Measurements from ENCODE around the gene DEGS1.
"Not testable (repeated sequence)": the region's sequence is repeated elsewhere in the genome, so short reads cannot be mapped to it uniquely, and the experiment has no call there.

DEGS1 gene

DNA sequence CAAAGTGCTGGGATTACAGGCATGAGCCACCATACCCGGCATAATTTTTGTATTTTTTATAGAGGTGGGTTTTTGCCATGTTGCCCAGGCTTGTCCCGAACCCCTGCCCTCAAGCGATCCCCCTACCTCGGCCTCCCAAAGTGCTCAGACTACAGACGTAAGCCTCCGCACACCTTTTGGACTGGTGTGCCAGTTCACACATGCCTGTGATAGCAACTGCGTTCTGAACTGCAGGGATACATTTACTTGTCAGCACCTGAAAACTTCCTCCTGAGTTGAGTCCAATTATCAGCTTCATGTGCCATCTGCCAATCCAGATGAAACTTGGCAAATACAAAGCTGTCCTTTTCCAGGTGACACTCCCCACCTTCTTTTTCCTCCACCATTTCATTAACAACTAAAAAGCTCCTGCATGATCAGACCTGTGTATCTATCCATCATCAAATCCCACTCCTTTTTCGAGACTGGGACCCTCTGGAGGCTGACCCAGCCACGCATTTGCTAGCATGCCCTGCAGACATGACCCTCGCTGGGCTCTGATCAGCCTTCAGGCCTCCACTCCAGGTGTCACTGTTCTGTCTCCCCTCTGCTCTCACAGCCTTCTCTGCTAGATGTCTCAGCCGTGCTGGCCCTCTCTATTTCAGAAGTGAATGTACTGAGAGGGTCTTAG, 2.1 kb upstream of the DEGS1 start:
- no peak for DNase-seq (ENCODE audit: low read depth)

DNA sequence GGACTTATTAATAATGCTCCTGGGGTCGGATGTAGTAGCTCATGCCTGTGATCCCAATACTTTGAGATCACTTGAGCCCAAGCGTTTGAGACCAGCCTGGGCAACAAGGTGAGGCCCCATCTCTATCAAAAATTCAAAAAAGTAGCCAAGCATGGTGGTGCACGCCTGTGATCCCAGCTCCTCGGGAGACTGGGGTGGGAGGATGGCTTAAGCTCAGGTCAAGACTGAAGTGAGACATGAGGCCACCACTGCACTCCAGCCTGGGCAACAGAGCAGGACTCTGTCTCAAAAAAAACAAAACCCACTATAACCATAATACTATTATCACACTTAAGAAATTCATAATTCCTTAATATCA, 1.6 kb upstream of the DEGS1 start:
- no peak for DNase-seq (ENCODE audit: low read depth)

DNA sequence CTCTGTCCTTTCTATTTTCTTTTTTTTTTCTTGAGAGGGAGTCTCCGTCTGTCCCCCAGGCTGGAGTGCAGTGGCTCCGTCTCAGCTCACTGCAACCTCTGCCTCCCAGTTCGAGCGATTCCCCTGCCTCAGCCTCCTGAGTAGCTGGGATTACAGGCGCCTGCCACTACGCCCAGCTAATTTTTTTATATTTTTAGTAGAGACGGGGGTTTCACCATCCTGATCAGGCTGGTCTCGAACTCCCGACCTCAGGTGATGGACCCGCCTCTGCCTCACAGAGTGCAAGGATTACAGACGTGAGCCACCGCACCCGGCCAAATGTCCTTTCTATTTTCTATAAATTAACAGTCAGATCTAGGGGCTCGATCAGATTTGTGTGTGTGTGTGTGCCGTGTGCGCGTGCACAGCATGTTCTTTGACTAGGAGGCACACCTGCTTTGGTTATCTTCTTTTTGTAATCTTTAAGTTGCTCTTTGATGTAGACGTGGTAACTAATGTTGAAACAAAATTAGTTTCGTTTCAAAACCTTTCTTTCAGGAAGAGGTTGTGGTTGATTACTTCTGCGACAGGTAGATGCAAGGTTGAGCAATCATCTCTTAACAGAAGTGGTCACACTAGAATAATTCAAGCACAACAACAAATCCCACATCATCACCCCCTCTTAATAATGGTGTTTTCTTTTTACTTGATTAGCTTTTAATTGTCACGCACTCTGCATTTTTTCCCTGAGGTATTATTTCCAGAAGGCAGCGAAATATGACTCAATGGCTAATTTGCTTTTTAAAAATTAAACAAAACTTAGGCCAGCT, 779 bp upstream of the DEGS1 start:
- DNase-seq (ENCODE audit: low read depth), result no peak

DNA sequence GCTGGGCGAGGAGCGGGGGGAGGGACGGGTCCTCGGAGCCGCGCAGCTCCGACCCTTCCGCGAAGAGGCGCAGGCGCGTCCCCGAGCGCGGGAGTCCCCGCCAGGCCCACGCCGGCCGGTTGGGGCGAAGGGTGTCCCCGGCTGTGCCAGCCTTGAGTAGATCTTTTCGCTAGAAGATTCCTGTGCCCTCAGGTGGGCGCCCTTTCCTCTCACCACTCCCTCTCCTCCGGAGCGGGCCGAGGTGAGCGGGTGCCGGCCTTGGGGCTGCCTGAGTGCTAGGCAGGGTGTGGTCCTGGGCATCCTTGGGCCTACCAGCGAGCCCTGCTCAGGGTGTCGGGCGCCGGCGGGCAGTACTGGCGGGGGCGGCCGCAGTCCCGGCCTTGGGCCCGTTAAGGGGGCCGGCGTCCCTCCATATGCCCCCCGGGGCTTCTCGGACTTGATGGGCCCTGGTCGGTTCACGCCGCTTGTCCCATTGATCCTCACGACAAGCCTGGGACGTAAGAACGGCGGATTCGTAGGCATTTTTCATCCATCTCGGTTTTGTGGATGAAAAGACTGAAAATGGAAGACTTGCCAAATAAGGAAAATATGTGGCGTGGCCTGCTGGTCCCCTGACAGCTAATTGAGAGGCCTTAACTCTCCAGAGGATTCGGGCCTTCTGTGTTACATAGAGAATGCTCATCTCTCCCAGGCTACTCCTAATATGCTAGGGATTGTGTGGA, 712 bp downstream of the DEGS1 start:
- DNase-seq (ENCODE audit: low read depth), result peak; percentile 44

DNA sequence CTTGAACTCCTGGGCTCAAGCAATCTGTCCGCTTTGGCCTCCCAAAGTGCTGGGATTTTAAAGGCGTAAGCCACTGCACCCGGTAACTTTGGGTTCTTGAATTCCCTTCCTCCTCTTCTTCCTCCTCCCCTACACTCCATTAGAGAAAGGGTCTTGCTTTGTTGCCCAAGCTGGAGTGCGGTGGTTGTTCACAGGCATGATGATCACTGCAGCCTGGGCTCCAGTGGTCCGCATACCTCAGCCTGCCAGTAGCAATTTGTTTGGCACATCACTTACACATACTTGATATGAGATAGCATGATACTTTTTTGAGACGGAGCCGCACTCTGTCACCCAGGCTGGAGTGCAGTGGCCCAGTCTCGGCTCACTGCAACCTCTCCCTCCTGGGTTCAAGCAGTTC, 2.2 kb downstream of the DEGS1 start:
- DNase-seq (ENCODE audit: low read depth), result no peak

DNA sequence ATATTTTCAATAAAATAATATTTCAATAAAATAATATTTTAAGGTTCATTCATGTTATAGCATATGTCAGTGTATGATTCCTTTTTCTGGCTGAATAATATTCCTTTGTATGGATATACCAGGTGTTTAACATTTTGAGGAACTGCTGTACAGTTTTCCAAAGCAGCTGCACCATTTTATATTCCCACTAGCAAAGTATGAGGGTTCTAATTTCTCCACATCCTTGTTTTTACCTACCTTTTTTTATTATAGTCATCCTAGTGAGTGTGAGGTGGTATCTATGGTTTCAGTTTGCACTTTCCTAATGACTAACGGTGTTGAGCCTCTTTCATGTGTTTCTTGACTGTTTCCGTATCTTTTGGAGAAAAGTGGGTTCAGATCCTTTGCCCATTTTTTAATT, 5.2 kb downstream of the DEGS1 start:
- no peak for DNase-seq (ENCODE audit: low read depth)

DNA sequence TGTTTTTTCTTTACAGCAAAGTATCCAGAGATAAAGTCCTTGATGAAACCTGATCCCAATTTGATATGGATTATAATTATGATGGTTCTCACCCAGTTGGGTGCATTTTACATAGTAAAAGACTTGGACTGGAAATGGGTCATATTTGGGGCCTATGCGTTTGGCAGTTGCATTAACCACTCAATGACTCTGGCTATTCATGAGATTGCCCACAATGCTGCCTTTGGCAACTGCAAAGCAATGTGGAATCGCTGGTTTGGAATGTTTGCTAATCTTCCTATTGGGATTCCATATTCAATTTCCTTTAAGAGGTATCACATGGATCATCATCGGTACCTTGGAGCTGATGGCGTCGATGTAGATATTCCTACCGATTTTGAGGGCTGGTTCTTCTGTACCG, 6.5 kb downstream of the DEGS1 start:
- no peak for DNase-seq (ENCODE audit: low read depth)

DNA sequence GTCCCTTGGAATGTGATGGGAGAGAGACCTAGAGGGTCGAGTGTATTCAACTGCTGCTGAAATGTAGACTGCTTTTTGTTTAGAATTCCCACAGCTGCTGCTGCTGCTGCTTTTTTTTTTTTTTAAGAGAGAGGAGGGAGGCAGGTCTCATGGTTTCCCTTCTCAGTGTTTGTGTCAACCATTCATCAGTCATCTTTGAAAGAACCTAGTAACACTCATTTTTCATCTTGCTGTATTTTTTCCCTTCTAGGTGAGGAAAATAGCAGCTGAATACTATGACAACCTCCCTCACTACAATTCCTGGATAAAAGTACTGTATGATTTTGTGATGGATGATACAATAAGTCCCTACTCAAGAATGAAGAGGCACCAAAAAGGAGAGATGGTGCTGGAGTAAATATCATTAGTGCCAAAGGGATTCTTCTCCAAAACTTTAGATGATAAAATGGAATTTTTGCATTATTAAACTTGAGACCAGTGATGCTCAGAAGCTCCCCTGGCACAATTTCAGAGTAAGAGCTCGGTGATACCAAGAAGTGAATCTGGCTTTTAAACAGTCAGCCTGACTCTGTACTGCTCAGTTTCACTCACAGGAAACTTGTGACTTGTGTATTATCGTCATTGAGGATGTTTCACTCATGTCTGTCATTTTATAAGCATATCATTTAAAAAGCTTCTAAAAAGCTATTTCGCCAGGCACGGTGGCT, 9.2 kb downstream of the DEGS1 start:
- DNase-seq (ENCODE audit: low read depth), result no peak

DNA sequence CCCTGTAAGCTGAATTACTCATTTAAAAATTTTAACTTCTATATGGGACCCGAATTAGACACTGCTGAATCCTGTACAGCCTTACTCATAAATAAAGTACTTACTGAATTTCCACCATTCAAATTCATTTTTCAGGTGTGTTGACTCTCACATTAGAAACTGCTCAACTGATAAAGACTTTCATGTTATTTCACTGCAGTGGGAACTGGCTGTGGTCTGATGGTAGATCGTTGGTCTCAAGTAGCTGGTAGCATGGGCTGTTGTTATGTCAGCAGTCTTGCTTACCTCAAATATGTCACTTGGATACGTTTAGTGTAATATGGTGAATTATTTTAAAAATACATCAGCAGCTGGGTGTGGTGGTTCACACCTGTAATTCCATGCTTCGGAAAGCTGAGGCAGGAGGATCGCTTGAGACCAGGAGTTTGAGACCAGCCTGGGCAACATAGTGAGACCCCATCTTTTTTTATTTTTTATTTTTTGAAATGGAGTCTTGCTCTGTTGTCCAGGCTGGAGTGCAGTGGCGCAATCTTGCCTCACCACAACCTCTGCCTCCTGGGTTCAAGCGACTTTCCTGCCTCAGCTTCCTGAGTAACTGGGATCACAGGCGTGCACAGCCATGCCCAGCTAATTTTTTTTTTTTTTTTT, 10.4 kb downstream of the DEGS1 start:
- DNase-seq (ENCODE audit: low read depth), result no peak

DNA sequence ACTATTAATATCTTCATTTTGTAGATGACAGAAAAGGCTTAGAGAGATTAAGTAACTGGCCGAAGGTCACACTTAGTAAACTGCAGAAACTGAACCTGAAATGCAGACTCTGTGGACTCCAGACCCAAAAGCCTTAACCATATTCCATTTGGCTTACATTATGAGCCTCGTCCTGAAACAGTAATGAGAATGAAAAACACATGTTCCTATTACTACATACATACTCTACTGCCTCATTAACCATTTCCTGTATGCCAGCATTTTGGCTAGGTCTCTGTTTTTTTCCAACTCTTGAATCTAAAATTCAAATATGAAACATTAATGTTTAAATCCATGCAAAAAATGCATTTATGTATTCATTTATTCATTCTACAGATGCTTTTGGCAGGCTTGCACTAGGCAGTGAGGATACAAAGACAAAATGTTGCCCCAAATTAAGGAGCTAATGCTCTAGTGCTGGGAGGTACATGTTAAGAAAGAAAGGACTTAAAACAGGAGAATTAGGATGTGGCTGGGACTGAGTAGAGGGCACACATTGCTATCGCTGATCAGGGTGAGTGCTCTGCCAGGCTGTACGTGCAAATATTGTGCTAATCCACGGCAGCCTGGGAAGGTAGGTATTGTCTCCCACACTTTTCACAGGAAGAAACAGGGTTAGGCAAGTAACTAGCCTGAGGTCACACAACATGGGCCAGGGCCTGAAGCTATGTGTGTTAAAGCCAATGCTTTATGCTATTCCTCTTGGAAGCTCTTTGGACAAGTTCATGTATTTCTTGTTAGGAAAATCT, 14.0 kb downstream of the DEGS1 start:
- peak; percentile 45 for DNase-seq (ENCODE audit: low read depth)

DNA sequence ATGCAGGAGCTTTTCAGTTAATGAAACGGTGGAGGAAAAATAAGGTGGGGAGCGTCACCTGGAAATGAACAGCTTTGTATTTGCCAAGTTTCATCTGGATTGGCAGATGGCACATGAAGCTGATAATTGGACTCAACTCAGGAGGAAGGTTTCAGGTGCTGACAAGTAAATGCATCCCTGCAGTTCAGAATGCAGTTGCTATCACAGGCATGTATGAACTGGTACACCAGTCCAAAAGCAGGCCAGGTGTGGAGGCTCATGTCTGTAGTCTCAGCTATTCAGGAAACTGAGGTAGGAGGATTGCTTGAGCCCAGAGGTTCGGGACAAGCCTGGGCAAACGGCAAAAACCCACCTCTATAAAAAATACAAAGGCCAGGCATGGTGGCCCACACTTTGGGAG, 15.5 kb downstream of the DEGS1 start:
- DNase-seq (ENCODE audit: low read depth), result no peak

DNA sequence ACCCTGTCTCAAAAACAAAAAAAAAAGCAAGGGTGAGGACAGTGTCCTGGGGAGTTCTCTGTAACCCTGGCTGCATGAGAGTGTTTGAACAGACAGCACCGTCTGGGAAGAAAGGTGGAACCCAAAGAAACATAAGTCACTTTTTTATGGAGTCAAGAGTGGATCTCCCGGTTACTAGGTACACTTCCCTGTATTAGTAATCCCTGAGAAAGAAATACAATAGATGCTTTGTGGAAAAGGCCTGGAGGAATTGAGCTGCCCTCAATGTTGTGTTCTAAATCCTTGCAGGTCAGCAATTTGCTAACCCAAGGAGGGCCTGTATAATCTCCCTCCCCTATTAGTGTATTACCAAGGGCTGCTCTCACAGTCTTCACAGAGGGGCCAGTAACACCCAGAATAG, 16.6 kb downstream of the DEGS1 start:
- DNase-seq (ENCODE audit: low read depth), result no peak

DNA sequence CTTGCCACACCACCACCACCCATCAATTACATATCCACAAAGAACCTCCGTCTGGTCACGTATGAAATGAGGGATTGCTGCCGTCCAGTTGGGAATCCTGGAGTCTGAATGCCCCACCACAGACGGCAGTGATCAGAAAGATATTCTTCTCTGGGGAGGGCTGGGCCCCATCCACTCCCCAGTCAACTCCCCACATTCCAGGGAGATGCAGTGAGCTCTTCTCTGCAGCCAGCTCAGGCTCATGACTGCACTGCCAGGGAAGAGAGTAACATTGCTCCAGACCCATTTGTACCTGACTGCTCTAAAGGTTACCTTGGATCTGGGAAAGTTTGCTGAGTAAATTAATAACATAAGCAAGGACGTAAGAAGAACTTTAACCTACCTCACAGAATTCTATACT, 18.3 kb downstream of the DEGS1 start:
- no peak for DNase-seq (ENCODE audit: low read depth)

DNA sequence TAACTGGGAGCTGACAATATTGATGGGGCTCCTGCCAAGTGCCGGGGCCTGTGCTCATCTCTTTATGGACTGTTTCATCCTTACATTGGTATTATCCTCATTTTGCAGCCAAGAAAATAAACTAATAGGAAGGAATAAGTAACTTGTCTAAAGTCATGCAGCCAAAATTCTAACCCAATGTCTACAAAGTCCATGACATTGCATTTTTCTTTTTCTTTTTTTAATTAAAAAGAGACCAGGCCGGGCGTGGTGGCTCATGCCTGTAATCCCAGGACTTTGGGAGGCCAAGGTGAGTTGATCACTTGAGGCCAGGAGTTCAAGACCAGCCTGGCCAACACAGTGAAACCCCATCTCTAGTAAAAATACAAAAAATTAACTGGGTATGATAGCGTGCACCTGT, 18.8 kb downstream of the DEGS1 start:
- DNase-seq (ENCODE audit: low read depth), result no peak

DNA sequence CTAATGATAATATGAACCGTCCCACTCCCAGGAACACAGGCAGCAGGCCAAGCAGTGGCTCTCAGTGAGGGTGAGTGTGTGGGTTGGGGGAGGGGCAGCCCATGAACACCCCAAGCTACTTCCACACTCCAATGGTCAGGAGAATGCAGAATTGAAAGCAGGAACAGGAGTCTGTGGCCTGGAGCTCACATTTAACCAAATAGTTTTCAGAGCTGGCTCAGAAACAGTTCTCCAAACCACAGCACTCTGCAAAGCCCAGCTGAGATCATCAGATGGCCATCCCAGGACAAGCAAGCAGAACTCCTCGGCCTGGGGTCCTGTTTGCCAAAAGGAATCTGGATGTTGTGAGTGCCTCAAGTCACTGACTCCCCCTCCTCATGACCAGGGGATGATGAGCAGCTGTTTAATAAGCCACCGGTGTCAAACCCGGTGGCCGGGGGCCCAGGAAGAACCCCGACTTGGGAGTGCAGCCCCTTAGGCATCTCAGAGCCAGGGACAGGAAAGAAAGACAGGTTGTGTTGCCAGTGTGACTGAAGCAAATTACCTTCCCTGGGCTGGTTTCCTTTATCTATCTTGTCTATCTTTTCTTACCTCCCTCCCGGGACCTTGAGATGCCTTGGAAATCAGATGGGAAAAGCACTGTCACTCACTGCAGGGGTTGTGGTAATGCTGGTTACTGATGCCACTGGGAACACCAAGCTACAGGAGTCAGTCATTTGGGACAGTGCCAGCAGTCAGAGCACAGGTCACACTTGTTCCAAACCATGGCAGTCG, 20.4 kb downstream of the DEGS1 start:
- peak; percentile 25 for DNase-seq (ENCODE audit: low read depth)

DNA sequence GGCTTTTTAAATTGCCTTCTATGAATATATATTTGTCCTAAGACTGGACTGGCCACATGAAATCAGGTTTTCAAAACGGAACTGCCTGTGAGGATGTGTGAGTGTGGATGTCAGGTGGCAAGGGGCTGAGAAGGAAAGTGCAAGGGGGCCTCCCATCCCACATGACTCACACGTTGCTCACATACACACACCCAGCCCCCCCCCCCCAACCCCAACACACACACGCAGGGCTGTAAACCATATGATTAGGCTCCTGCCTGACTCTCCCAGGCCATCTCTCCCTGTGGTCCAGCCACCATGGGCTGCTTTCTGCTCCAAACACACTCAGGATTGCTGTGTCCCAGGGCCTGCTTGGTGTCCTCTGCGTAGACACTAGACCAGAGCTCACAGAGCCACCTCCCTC, 22.4 kb downstream of the DEGS1 start:
- DNase-seq (ENCODE audit: low read depth), result peak; percentile 48

DNA sequence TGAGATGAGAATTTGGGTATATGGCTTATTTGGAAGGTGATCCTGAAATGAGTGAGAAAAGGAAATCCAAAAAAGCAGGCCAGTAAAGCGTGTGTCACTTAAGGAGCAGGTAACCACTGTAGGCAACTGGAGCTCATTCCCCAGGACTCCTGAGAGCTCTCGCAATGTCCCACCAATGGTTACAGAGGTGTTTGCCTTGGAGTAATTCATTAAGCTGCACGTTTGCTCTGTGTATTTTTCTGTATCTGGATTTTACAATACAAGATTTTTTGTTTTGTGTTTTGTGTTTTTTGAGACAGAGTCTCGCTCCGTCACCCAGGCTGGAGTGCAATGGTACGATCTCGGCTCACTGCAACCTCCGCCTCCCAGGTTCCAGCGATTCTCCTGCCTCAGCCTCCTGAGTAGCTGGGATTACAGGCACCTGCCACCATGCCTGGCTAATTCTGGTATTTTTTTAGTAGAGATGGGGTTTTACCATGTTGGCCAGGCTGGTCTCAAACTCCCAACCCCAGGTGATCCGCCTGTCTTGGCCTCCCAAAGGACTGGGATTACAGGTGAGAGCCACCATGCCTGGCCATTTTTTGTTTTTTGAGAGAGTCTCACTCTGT, 23.0 kb downstream of the DEGS1 start:
- DNase-seq (ENCODE audit: low read depth), result not testable (repeated sequence)

DNA sequence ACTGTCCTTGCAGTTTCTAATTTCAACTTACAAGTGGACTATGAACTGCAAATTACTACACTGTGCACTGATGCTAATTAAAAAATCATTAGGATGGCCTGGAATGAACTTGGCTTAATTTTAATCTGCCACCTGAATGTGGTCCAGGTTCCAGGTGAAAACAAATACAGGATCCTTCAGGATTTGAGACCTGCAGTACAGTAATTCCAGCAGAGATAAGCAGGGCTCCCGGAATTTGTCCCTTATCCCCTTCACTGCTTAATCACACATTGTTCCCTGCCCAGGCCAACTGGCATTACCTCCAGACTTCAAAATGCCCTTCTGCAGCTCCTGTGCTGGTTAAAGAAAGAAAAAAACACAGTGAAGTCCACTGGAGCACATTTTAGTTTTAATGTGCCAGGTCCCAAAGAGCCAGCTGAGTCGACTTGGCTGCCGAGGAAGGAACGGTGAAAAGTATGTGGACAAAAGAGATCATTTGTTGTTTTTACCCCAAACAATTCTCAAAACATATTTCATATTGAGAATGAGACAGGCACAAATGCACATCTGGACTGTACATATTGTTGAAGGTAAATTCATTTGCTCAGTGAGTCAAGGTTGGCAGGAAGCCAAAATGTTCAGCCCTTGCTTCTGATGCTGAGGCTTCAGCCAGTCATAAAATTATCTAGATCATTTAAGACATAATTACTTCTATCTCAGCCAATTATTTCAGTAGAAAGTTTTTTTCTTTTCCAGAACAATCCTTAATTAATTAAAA, 28.3 kb downstream of the DEGS1 start:
- DNase-seq (ENCODE audit: low read depth), result peak; percentile 37

DNA sequence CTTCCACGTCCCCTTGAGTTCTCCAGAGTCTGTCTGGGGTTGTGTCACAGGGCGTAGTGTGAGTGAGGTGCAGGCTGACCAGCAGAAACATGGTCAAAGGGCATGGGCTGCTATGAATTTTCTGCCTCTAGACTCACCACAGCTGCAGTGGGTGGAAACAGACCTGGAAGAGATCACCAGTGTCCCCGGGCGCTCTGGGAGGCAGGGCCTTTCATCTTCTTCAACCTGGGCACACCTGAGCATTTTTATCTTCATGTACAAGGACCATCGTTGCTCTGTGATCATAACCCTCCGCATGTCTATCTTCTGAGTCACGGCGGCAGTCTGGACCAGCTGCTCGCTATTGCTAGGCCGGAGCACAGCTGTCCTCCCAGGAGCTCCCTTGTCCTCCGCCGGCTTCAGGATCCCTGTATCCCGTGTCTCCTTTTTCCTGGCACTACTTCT, 29.6 kb downstream of the DEGS1 start:
- DNase-seq (ENCODE audit: low read depth), result no peak

Data from GM04504 (cell line).